Ramos (cell line): Measurements from ENCODE around the gene TGFBRAP1.

Experiments used
- in situ Hi-C: fragments of 300-500 bp; cut with MboI; formaldehyde crosslinking; loops from one replicate; pipeline ENCODE4 v1.14.3; 2022; ENCODE audit warnings: low sequenced_read_pairs; ENCODE audit not compliant: unreplicated experiment

Gene TGFBRAP1

DNA sequence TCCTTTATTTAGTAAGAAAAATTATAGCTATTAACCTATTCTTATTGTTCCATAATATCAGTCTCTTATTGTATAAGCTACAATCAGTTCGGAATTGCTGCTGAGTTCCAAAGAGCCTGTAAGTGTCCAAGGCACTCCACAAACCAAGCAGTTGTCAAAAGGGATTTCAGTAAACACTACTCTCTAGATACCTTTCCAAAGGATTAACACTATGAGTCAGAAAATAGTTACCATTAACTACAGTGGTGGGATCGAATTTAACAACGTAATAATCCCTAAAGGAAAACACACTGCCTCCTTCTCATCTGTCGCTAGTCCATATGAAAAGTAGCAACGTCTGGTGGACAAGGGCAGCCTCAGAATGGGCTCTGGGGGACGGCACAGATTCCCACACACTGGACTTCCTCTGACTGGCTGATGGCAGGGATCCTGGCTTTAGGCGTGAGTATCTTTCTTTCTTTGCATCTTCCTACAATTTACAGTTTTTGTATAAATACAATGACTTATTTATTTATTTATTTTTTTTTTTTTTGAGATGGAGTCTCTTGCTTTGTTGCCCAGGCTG lies 8.8 kb downstream of the TGFBRAP1 start:
- in situ Hi-C loops: no loop called here

DNA sequence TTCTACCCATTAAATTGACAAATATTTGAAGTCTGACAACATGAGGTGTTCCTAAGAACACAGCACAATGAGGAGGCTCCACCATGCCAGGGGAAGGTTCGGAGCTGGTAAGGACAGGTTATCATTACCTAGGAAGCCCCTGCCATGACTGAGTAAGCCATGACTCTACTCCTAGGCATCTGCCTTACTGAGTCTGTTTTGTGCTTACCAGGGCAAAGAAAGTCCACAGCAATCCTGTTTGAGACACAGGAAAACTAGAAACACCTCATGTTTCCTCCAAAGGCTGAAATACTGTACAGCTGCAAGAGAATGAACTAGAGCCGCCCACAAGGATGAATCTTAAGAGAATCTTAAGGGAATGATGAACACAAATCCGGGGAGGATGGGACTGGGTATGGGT lies 11.6 kb downstream of the TGFBRAP1 start:
- in situ Hi-C loops: no loop called here

DNA sequence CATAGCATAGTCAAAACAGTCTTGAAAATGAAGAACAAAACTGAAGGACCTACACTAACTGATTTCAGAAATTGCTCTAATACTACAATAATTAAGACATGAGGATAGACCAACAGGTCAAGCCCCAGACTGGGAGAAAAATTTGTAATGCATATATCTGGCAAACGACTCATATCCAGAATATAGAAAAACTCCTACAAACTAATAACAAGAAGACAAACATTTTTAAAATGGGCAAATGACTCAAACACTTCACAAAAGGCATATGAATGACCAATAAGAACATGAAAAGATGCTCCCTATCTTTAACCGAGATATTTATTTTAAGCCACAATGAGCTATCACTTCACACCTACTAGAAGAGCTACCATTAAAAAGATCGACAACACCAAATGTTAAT lies 14.2 kb downstream of the TGFBRAP1 start:
- in situ Hi-C loops: no loop called here

DNA sequence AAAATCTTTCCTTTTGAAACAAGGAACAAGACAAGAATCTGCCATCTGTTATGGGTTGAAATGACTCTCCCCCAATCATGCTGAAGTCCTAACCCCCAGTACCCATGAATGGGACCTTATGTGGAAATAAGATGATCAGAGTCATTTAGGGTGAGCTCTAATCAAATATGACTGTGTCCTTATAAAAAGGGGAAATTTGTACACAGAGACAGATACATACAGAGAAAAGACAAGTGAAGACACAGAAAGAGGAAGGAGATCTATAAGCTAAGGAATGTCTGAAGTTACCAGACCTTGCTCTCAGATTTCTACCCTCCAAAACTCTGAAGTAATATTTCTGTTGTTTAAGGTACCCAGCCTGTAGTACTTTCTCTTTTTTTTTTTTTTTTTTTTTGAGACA lies 15.7 kb downstream of the TGFBRAP1 start:
- in situ Hi-C loops: no loop called here

DNA sequence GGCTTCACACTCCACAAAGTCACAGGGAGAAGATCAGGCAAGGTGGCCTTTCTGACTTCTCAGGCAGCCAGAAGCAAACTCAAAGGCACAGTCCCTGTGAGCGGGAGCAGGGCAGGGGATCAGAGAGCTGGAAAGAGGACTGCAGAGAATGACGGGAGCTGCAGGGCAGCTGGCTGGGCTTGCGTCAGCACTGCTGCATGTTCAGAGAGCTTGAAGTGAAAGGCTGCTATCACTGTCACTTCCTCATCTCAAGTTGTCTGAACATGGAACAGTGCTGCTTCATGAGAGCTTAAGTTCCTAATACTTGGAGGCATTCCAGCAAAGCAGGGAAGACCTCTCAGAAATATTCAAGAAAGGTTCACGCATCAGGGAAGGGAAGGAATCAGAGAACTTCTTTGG lies 20.4 kb downstream of the TGFBRAP1 start:
- in situ Hi-C loops: no loop called here

DNA sequence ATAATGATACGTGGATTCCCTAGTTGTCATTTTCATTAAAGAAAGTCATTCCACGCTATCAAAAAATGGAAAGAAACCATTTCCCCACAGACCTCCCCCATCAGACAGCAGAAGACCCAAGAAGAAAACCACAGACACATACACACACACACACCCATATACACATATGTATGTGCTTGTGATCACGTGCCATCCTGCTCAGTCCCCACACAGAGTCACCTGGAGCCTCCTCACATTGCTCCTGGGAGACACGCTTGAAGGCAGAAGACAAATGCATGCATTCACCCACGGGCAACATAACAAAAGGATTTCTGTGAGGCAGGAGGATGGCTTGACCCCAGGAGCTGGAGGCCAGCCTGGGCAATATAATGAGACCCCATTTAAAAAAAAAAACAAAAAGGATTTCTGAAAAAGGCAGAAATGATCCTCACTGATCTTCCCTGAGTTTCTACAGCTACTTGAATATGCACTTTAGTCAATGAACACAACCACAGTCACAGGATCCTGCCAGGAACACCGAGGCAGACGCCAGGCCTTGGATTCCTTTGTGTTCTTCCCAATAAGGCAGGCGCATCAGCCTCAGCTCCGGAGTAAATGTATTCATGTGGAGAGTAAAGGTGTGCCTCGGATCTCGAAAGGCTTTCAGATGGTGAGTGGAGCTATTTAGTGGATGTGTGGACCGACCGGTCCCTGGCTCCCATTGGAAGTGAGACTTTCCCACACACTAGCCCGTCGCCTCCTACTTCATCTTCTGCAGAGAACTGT lies 21.0 kb downstream of the TGFBRAP1 start:
- in situ Hi-C loops: no loop called here

DNA sequence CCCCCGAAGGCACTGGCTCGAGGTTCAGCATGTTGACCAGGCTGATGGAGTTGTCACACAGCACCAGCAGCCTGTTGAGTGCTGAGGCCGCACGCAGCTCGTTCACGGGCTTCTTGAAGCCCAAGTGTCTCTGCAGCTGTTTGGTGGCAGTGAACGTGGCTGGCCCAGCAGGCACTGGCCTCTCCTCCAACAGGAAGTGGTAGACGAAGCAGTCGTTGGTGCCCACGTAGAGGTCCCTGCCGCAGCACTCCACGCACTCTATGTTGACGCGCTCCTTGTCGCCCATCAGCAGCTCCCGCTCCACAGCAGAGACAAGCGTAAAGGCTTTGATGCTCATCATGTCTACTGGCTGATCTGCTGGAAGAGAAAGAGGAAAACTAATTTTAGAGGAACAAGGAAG lies 21.6 kb downstream of the TGFBRAP1 start:
- in situ Hi-C loops: no loop called here

DNA sequence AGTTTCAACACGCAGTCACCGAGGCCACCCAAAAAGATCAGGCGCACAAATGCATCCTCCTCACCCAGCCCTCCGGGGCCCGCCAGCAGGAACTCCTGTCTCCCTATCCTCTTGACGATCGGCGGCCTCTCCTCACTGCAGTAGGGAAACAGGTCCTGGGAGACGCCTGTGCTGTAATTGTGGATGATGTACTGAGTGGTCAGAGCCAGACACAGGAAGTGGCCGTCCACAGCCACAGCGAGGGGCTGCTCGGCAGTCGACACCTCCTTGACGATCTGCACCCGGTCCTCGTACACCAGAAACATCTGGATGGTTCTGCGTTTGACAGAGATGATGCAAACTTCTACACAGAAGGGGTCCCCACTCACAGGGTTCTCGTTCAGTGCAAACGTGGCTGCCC lies 22.0 kb downstream of the TGFBRAP1 start:
- in situ Hi-C loops: no loop called here

DNA sequence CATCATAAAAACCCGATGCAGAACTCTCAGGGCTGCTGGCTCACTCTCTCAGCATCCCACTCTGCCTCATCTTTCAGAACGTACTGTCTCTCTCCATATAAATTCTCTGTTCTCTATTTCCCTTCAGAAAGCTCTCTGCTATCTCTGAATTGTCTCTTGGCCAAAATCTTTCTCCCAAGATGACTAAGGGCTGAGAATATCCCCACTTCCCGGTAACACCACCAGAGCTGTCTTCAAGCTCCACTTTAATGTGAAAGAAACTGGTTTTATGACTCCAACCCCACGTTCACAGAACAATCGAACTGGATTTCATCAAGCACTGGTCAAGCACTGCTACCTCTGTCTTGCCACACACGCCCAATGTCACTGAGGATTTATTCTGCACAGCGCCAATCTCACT lies 22.4 kb downstream of the TGFBRAP1 start:
- in situ Hi-C loops: no loop called here

DNA sequence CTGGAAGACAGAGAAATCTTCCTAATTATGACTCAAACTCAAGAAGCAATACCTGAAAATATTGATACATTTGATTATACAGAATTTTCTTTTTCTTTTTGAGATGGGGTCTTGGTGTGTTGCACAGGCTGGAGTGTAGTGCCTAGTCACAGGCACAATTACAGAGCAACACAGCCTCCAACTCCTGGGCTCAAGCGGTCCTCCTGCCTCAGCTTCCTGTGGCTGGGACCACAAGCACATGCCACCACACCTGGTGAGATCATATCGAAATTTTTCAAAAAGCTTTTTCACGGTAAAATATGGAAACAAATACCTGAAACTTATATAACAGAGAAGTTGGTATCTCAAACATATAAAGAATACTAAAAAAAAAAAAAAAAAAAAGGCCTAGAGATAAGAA lies 27.9 kb downstream of the TGFBRAP1 start:
- in situ Hi-C loops: no loop called here

DNA sequence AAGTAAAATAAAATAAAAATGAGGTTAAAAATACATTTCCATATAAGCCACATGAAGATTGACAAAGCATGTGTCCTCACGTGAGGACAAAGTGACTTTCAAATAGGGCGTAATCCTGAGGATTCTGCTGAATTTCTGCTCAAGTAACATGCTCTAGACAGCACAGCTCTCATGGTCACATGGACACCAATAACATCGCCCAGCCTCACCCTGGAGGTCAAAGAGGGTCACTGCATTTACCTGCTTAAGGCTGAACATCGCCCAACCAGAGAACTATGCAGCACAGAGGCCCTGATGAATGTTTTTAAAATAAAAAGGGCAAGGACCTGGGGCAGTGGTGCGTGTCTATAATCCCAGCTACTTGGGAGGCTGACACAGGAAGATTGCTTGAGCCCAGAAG lies 30.2 kb downstream of the TGFBRAP1 start:
- in situ Hi-C loops: no loop called here

DNA sequence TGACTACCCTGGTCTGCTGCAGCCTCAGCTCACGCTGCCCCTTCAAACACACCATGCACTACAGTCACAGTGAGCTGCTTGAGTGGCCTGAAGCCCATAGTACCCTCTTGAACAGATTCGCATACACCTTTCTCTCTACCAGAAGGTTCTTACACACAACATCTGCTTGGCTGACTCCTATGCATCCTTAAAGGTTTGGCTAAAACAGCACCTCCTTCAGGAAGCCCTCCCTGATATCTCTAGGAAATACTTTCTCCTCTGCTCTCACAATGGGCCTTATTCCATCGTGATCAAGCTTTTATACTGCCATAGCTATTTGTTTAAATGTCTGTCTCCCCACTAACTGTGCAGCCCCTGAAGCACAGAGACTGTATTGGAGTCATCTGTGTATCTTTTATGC lies 31.5 kb downstream of the TGFBRAP1 start:
- in situ Hi-C loops: no loop called here

DNA sequence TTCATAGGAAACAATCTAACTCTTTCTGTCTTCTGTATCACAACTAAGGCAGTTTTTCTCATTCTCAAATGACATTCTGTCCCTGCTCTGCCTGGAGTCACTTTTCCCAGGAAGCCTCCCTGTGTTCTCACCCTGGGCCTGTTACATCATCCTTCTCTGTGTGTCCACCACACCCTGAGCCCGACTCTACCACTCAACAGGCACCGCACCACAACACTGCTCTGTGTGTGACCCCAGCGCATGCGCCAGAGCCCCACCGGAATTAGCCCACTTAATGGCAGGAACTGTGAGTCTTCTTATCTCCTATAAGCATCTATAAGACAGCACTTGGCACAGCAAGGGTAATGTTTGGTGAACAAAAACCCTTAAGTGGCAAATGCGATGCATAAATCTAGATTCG lies 32.3 kb downstream of the TGFBRAP1 start:
- in situ Hi-C loops: no loop called here

DNA sequence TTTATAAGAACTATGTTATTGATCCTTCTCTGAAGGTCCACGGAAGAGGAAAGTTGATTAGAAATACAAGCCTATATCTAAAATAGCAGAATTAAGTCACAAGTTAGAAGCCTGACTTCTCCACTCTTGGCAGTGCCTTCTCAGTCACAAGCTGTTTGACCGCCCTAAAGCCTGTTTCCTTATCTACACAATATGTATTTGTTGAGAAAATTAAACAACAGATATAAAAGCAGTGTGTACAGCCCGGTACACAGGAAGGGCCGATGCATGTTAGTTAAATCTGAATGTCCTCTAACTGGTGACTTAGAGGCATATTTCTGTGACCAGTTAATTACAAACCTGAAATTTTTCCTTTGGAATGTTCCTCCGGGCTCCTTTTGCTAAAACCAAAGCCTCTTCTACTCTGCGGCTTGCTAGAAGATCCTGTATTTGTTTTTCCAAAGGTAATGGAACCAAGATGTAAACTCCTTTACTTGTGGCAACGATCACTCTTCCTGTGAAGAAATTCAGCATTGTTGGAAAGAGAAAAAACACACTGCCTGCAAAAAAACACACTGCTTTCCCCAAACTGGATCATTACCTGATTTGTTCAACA lies 33.4 kb downstream of the TGFBRAP1 start:
- in situ Hi-C loops: no loop called here

DNA sequence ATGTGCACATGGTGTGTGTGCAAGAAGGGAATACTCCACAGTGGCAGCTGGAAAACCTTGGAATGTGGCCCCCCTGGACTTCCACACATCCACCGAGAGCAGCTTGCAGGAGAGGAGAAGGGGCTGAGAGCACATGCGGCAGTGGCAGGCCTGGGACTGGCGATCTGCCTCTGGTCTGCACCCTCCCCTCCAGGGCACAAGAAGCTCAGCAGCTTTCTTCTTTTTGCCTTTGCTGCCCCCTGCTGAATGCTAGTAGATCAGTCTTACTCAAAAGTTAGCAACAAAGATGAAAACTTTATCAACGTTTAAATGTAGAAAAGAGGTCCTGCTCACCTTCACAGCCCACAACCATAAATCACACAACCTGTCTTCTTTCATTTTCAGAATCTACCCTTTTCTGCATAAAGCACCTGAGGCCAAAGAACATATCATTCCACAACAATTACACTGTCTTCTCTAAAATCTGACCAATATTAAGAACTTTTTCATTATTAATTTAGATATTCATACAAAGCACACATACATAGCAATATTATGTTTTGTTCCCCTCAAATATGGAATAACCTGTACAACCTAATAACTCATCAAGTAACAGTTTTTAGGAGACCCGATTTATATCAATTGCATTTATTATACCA lies 34.6 kb downstream of the TGFBRAP1 start:
- in situ Hi-C loops: no loop called here

DNA sequence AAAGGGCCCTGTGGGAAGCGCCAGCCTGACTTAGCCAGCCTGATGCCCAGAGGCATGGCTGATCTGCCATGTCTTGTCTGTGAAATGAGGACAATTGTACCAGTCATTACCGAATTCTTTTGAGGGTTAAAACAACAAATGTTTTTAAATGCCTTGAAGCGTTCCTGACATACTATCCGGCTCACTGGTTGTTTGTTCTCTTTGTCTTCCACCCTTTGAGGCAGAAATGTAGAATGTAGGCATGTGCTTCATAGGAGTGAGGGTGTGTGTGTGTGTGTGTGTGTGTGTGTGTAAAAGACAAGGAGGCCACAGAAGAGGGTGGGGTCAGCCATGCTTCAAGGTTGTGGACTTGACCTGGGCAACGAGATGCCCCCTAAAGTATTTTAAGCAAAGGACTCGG lies 35.5 kb downstream of the TGFBRAP1 start:
- in situ Hi-C loops: no loop called here

DNA sequence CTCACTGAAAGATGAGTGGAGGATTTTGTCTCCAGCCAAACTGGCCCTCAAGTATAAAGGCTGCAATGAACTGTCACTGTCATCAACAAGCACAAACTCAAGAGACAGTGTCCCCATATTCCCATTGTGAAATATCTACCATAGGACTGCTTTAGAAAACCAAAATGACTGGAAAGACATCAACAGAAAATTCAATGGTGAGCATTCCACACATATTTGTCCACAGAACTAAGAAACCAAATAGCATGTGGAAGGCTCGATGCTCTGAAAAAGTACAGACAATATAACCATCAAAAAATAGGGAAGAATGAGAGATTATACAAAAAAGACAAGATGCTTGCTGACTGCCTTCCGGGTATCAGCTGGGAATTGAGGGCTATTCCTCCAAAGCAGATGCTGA lies 37.6 kb downstream of the TGFBRAP1 start:
- in situ Hi-C loops: no loop called here

DNA sequence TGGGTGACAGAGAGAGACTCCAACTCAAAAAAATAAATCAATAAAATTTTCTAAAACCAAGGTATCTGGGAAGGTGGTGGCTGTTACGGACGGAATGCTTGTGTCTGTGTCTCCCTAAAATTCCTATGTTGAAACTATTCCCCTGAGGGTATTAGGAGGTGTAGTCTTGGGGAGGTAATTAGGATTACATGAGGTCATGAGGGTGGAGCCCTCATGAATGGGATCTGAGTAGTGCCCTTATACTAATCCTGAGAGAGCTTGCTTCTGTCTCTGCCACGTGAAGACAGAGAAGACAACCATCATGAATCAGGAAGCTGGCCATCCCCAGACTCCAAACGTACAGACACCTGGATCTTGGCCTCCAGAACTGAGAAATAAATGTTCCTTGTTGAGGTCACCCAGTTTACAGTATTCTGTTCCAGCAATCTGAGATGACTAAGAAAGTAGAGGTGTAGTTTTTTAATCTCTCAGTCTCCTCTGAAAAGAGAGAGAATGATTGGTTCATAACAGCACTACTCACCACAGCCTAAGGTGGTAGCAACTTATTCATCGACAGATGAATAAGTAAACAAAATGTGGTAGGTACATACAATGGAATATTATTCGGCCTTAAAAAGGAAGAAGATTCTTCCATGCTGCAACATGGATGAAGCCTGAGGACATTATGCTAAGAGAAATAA lies 38.4 kb downstream of the TGFBRAP1 start:
- in situ Hi-C loops: no loop called here

DNA sequence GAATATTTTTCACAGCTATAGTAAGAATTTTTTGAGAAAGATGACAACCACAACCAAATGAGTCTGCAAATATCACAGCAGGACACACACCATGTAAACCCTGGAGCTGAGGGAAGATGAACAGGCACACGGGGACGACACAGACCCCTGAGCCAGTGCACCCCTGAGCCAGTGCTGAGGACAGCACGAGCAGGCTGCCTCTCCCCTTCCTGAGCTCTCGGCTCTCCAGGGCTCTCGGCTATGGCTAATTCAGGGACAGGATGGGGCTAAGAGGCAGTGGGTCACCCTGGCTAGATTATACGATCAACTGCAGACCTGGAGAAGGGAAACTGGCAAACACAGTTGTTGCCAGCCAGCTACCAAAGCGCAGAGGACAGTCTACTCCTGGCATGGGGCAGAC lies 41.4 kb downstream of the TGFBRAP1 start:
- in situ Hi-C loops: no loop called here

DNA sequence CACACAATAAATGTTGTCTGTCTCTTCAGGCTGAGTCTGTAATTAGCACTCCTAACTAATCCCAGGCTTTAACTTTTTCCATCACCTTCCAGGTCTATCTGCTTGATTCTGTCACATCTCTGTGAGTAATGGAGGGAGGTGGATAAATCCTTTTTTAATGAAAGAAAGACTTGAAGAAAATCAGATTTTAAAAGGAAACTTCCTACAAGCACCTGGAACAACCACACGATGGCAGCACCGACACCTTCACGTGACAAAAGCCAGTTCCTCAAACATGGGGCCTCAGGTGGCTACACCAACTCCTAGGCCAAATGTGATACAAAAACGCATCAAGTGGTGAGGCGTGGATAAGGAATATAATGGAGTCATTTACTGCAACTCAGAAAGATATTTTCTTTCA lies 41.8 kb downstream of the TGFBRAP1 start:
- in situ Hi-C loops: no loop called here

DNA sequence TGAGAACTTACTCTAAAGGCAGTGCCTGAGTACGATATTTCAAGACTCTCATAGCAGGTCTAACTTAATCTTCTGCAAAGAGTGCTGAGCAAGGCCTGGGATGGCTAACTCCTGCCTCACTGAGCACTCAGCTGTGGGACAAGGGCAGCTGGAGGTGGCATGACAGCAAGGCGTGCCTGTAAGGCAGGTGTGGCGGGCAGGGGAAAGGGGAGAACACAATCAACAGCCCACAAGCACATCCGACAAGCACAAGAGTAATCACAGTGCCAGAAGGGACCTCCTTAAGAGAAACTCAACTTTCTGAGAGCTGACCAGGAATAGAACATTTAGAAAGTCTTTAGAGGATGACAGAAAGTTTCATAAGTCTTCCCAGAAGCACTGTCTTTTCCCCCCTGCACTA lies 46.0 kb downstream of the TGFBRAP1 start:
- in situ Hi-C loops: no loop called here
